AG09319 (cell line): ENCODE data around the gene CLEC16A.

ENCODE experiments used
- DNase-seq: peaks from one replicate; pipeline ENCODE4 v3.0.0-alpha.2; 2010; ENCODE audit warnings: low read depth; ENCODE audit errors: extremely low read depth
- CTCF ChIP-seq: IDR thresholded peaks from 2 replicates; pipeline ENCODE4 v1.5.1; 2011; ENCODE audit warnings: low read depth, mild to moderate bottlenecking, inconsistent platforms, low read length, moderate library complexity

The CLEC16A gene

GRCh38 chr16:11182411-11182810 lies 238.0 kb downstream of the CLEC16A start:
- TF ChIP-seq CTCF, result no peak
- DNase-seq, result no peak

- no peak for TF ChIP-seq CTCF
- DNase-seq, result no peak
These were observed 238.9 kb downstream of the CLEC16A start for GRCh38 chr16:11183035-11183812.

GRCh38 chr16:11183951-11184350 lies 239.6 kb downstream of the CLEC16A start:
- TF ChIP-seq CTCF, result no peak
- DNase-seq, result no peak

- no peak for TF ChIP-seq CTCF
- no peak for DNase-seq
These were observed 243.2 kb downstream of the CLEC16A start for GRCh38 chr16:11187522-11188023.

GRCh38 chr16:11188801-11189740 lies 244.7 kb downstream of the CLEC16A start:
- DNase-seq, result no peak
- TF ChIP-seq CTCF, result no peak

GRCh38 chr16:11190588-11191560 lies 246.5 kb downstream of the CLEC16A start:
- DNase-seq, result no peak
- TF ChIP-seq CTCF, result no peak
